ENCODE data around the gene THSD7B. TPM values are rescaled to one million over a fixed set of nuclear protein-coding genes. Genes with fewer than 3 reads are reported as not detected.

Gene THSD7B
- total RNA-seq, 1 donor from 2014 or later, result 0.19 TPM

GRCh38 chr2:136929531-136929930 lies 164.2 kb downstream of the THSD7B start:
- Mint-ChIP-seq H3K4me1 (no peaks in the 10 kb centered on the region), H3K27me3 (ENCODE audit: low read depth) (peaks cover 22% of the 10 kb centered on the region), H3K36me3 (ENCODE audit: low read depth) (no peaks in the 10 kb centered on the region), H3K9me3 (peaks cover 11% of the 10 kb centered on the region), H3K4me3 (no peak overlapping the region), H3K27ac (ENCODE audit: unreplicated experiment) (no peak overlapping the region)
- DNase-seq (ENCODE audit: low read depth, low spot score), result no peak
- TF ChIP-seq, protein P1, sequence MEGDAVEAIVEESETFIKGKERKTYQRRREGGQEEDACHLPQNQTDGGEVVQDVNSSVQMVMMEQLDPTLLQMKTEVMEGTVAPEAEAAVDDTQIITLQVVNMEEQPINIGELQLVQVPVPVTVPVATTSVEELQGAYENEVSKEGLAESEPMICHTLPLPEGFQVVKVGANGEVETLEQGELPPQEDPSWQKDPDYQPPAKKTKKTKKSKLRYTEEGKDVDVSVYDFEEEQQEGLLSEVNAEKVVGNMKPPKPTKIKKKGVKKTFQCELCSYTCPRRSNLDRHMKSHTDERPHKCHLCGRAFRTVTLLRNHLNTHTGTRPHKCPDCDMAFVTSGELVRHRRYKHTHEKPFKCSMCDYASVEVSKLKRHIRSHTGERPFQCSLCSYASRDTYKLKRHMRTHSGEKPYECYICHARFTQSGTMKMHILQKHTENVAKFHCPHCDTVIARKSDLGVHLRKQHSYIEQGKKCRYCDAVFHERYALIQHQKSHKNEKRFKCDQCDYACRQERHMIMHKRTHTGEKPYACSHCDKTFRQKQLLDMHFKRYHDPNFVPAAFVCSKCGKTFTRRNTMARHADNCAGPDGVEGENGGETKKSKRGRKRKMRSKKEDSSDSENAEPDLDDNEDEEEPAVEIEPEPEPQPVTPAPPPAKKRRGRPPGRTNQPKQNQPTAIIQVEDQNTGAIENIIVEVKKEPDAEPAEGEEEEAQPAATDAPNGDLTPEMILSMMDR (conservative IDR thresholded peaks at IDR 0.05), result no peak

DNA sequence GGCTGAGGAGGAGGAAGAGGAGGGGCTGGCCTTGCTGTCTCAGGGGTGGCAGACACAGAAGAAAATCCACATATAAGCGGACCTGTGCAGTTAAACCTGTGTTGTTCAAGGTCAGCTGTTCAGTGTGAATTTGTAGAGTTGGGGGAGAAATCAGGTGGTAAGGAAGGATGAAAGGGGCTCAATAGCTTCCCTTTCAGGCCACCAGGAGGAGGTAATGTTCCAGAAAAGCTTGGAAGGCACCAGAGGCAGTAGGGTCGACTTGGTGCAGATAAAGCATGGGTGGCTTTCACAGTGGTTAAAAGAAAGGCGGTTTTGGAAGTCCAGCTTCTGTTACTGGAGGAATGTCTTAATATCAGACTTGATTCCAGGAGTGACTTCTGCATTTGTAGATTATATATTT lies 167.4 kb downstream of the THSD7B start:
- no peak overlapping the region for H3K4me3 Mint-ChIP-seq
- H3K27ac Mint-ChIP-seq (ENCODE audit: unreplicated experiment), result no peak overlapping the region
- H3K27me3 Mint-ChIP-seq (ENCODE audit: low read depth), result peaks cover 21% of the 10 kb centered on the region
- TF ChIP-seq, protein P1 (conservative IDR thresholded peaks at IDR 0.05), result peak; percentile 67
- DNase-seq (ENCODE audit: low read depth, low spot score), result peak; percentile 21
- no peaks in the 10 kb centered on the region for H3K4me1 Mint-ChIP-seq
- no peaks in the 10 kb centered on the region for H3K36me3 Mint-ChIP-seq (ENCODE audit: low read depth)
- H3K9me3 Mint-ChIP-seq, result peaks cover 2% of the 10 kb centered on the region

DNA sequence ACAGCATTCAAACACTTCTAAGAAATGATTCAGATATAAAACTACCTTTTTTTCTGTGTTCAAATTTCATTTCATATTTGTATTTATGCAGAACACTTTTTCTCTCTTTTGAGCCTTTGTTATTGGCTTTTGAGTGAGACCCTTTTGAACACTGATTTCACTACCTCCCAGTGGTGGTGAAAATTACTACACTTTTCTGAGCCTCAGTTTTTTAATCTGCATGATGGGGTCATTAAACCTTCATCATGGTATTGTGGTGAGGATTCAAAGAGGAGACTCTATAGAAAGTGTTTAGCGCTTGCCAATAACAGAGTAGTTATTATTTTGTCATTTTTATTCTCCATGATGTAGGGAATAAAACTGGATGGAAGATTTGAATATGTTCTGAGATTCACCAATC lies 169.8 kb downstream of the THSD7B start:
- TF ChIP-seq, protein P1 (conservative IDR thresholded peaks at IDR 0.05), result no peak

GRCh38 chr2:136956050-136956449 lies 190.7 kb downstream of the THSD7B start:
- DNase-seq (ENCODE audit: low read depth, low spot score), result no peak
- H3K4me1 Mint-ChIP-seq, result no peaks in the 10 kb centered on the region
- H3K4me3 Mint-ChIP-seq, result no peak overlapping the region

More for the DNA sequence above, 169.8 kb downstream of the THSD7B start:
- no peak for DNase-seq (ENCODE audit: low read depth, low spot score)
- Mint-ChIP-seq H3K9me3 (peaks cover 2% of the 10 kb centered on the region), H3K27me3 (ENCODE audit: low read depth) (peaks cover 31% of the 10 kb centered on the region), H3K4me1 (no peaks in the 10 kb centered on the region), H3K36me3 (ENCODE audit: low read depth) (no peaks in the 10 kb centered on the region), H3K27ac (ENCODE audit: unreplicated experiment) (no peak overlapping the region), H3K4me3 (no peak overlapping the region)

GRCh38 chr2:136957044-136957443 lies 191.7 kb downstream of the THSD7B start:
- H3K27me3 Mint-ChIP-seq (ENCODE audit: low read depth), result no peaks in the 10 kb centered on the region
- no peaks in the 10 kb centered on the region for H3K36me3 Mint-ChIP-seq (ENCODE audit: low read depth)
- H3K27ac Mint-ChIP-seq (ENCODE audit: unreplicated experiment), result no peak overlapping the region
- H3K4me1 Mint-ChIP-seq, result no peaks in the 10 kb centered on the region
- no peak for DNase-seq (ENCODE audit: low read depth, low spot score)
- no peak overlapping the region for H3K4me3 Mint-ChIP-seq
- no peaks in the 10 kb centered on the region for H3K9me3 Mint-ChIP-seq
- TF ChIP-seq, protein P1 (conservative IDR thresholded peaks at IDR 0.05), result no peak

More at GRCh38 chr2:136956050-136956449, 190.7 kb downstream of the THSD7B start:
- Mint-ChIP-seq H3K36me3 (ENCODE audit: low read depth) (no peaks in the 10 kb centered on the region), H3K27me3 (ENCODE audit: low read depth) (no peaks in the 10 kb centered on the region), H3K27ac (ENCODE audit: unreplicated experiment) (no peak overlapping the region), H3K9me3 (no peaks in the 10 kb centered on the region)
- TF ChIP-seq, protein P1 (conservative IDR thresholded peaks at IDR 0.05), result no peak

Measured in neural crest cell (in vitro differentiated cells).